SJCRH30 (cell line): Measurements from ENCODE around the gene SPTBN5. TPM values are rescaled to one million over a fixed set of nuclear protein-coding genes. Genes with fewer than 3 reads are reported as not detected.

Source experiments
- DNase-seq, 2 experiments: peaks; one replicate each; pipeline ENCODE4 v3.0.0-alpha.2; 2015 to 2020
- H3K27ac ChIP-seq: fragments of 250-450 bp; sonication (Bioruptor Pico); 2 replicates; pipeline ENCODE4 v1.5.1; 2020; ENCODE audit warnings: mild to moderate bottlenecking, moderate library complexity
- H3K27me3 ChIP-seq: fragments of 250-450 bp; sonication (Bioruptor Pico); 2 replicates; pipeline ENCODE4 v1.5.1; 2020; ENCODE audit warnings: mild to moderate bottlenecking, moderate library complexity
- H3K36me3 ChIP-seq: fragments of 250-450 bp; sonication (Bioruptor Pico); 2 replicates; pipeline ENCODE4 v1.5.1; 2020; ENCODE audit warnings: mild to moderate bottlenecking, moderate library complexity
- H3K4me1 ChIP-seq: fragments of 250-450 bp; sonication (Bioruptor Pico); 2 replicates; pipeline ENCODE4 v1.5.1; 2020; ENCODE audit warnings: mild to moderate bottlenecking, moderate library complexity
- H3K4me3 ChIP-seq: fragments of 250-450 bp; sonication (Bioruptor Pico); 2 replicates; pipeline ENCODE4 v1.5.1; 2020; ENCODE audit warnings: mild to moderate bottlenecking, moderate library complexity
- H3K9me3 ChIP-seq: fragments of 250-450 bp; sonication (Bioruptor Pico); replicated peaks from 2 replicates; pipeline ENCODE4 v1.5.1; 2020; ENCODE audit warnings: mild to moderate bottlenecking, moderate library complexity
- total RNA-seq: library from RNA; depleted of rRNA; stranded (reverse); fragments of >200 nt; shearing (Covaris generic); gene quantifications from 2 replicates; pipeline ENCODE4 v1.2.3, GENCODE V29; 2014

SPTBN5 gene
- total RNA-seq, 1 experiment from 2014 or later, result 0.55 TPM

GRCh38 chr15:41822957-41823356 lies 70.9 kb downstream of the SPTBN5 start:
- H3K27me3 ChIP-seq, result no peaks in the 10 kb centered on the region
- DNase-seq, result no peak
- H3K9me3 ChIP-seq, result no peaks in the 10 kb centered on the region
- H3K4me1 ChIP-seq, result no peaks in the 10 kb centered on the region
- H3K4me3 ChIP-seq, result no peak overlapping the region
- no peak overlapping the region for H3K27ac ChIP-seq
- H3K36me3 ChIP-seq, result peaks cover 8% of the 10 kb centered on the region

- no peak for DNase-seq
- no peaks in the 10 kb centered on the region for H3K4me1 ChIP-seq
- no peaks in the 10 kb centered on the region for H3K27me3 ChIP-seq
- no peaks in the 10 kb centered on the region for H3K9me3 ChIP-seq
- H3K27ac ChIP-seq, result no peak overlapping the region
- no peak overlapping the region for H3K4me3 ChIP-seq
- peaks cover 8% of the 10 kb centered on the region for H3K36me3 ChIP-seq
Measured at GRCh38 chr15:41822471-41822870, 71.4 kb downstream of the SPTBN5 start.

- DNase-seq, result peak; percentile 20 to 36
- Histone ChIP-seq H3K27ac (no peak overlapping the region), H3K36me3 (peaks cover 8% of the 10 kb centered on the region), H3K4me1 (no peaks in the 10 kb centered on the region), H3K9me3 (no peaks in the 10 kb centered on the region), H3K4me3 (no peak overlapping the region), H3K27me3 (no peaks in the 10 kb centered on the region)
Measured at GRCh38 chr15:41821831-41822230, 72.0 kb downstream of the SPTBN5 start.

GRCh38 chr15:41820791-41821423 lies 72.9 kb downstream of the SPTBN5 start:
- Histone ChIP-seq H3K9me3 (no peaks in the 10 kb centered on the region), H3K27me3 (no peaks in the 10 kb centered on the region), H3K4me1 (no peaks in the 10 kb centered on the region), H3K4me3 (no peak overlapping the region), H3K36me3 (peaks cover 10% of the 10 kb centered on the region), H3K27ac (no peak overlapping the region)
- DNase-seq, result no peak

GRCh38 chr15:41819455-41820050 lies 74.3 kb downstream of the SPTBN5 start:
- no peak for DNase-seq
- H3K4me1 ChIP-seq, result no peaks in the 10 kb centered on the region
- H3K27me3 ChIP-seq, result no peaks in the 10 kb centered on the region
- H3K4me3 ChIP-seq, result no peak overlapping the region
- H3K36me3 ChIP-seq, result peaks cover 12% of the 10 kb centered on the region
- H3K27ac ChIP-seq, result no peak overlapping the region
- H3K9me3 ChIP-seq, result no peaks in the 10 kb centered on the region

- no peaks in the 10 kb centered on the region for H3K27me3 ChIP-seq
- no peaks in the 10 kb centered on the region for H3K4me1 ChIP-seq
- H3K4me3 ChIP-seq, result no peak overlapping the region
- no peaks in the 10 kb centered on the region for H3K9me3 ChIP-seq
- no peak overlapping the region for H3K27ac ChIP-seq
- H3K36me3 ChIP-seq, result peaks cover 12% of the 10 kb centered on the region
- DNase-seq, result no peak
Measured at GRCh38 chr15:41817781-41818180, 76.1 kb downstream of the SPTBN5 start.

- no peak overlapping the region for H3K4me3 ChIP-seq
- no peaks in the 10 kb centered on the region for H3K4me1 ChIP-seq
- DNase-seq, result no peak
- no peaks in the 10 kb centered on the region for H3K27me3 ChIP-seq
- H3K9me3 ChIP-seq, result no peaks in the 10 kb centered on the region
- H3K36me3 ChIP-seq, result peaks cover 12% of the 10 kb centered on the region
- H3K27ac ChIP-seq, result no peak overlapping the region
Measured at GRCh38 chr15:41817327-41817726, 76.5 kb downstream of the SPTBN5 start.

- Histone ChIP-seq H3K4me3 (no peak overlapping the region), H3K27me3 (no peaks in the 10 kb centered on the region), H3K4me1 (no peaks in the 10 kb centered on the region), H3K36me3 (peaks cover 12% of the 10 kb centered on the region), H3K9me3 (no peaks in the 10 kb centered on the region), H3K27ac (no peak overlapping the region)
- no peak for DNase-seq
Measured at GRCh38 chr15:41816788-41817187, 77.1 kb downstream of the SPTBN5 start.

- peaks cover 12% of the 10 kb centered on the region for H3K36me3 ChIP-seq
Measured at GRCh38 chr15:41814534-41814933, 79.3 kb downstream of the SPTBN5 start.

GRCh38 chr15:41813426-41813825 lies 80.4 kb downstream of the SPTBN5 start:
- H3K27me3 ChIP-seq, result no peaks in the 10 kb centered on the region
- peaks cover 7% of the 10 kb centered on the region for H3K36me3 ChIP-seq
- H3K4me1 ChIP-seq, result peaks cover 5% of the 10 kb centered on the region; the same call in 1 of the 2 replicates
- no peak overlapping the region for H3K4me3 ChIP-seq
- no peak for DNase-seq
- no peak overlapping the region for H3K27ac ChIP-seq
- no peaks in the 10 kb centered on the region for H3K9me3 ChIP-seq

More at GRCh38 chr15:41814534-41814933, 79.3 kb downstream of the SPTBN5 start:
- Histone ChIP-seq H3K27me3 (no peaks in the 10 kb centered on the region), H3K9me3 (no peaks in the 10 kb centered on the region), H3K27ac (no peak overlapping the region), H3K4me3 (no peak overlapping the region), H3K4me1 (no peaks in the 10 kb centered on the region; the same call in 1 of the 2 replicates)
- no peak for DNase-seq

- no peak for DNase-seq
- 0 out of 2 replicates have a peak, but pooled peaks cover 4% of the 10 kb centered on the region for H3K36me3 ChIP-seq
- peaks cover 5% of the 10 kb centered on the region; the same call in 1 of the 2 replicates for H3K4me1 ChIP-seq
Measured at GRCh38 chr15:41812820-41813375, 81.0 kb downstream of the SPTBN5 start.

GRCh38 chr15:41811432-41812195 lies 82.2 kb downstream of the SPTBN5 start:
- peak; percentile 81 to 89 for DNase-seq
- H3K4me1 ChIP-seq, result peaks cover 5% of the 10 kb centered on the region; the same call in 1 of the 2 replicates
- H3K36me3 ChIP-seq, result 0 out of 2 replicates have a peak, but pooled peaks cover 4% of the 10 kb centered on the region
- no peaks in the 10 kb centered on the region for H3K9me3 ChIP-seq
- H3K27ac ChIP-seq, result no peak overlapping the region
- H3K27me3 ChIP-seq, result no peaks in the 10 kb centered on the region
- no peak overlapping the region for H3K4me3 ChIP-seq

More at GRCh38 chr15:41812820-41813375, 81.0 kb downstream of the SPTBN5 start:
- no peaks in the 10 kb centered on the region for H3K27me3 ChIP-seq
- no peak overlapping the region for H3K27ac ChIP-seq
- no peak overlapping the region for H3K4me3 ChIP-seq
- H3K9me3 ChIP-seq, result no peaks in the 10 kb centered on the region

- Histone ChIP-seq H3K27ac (no peak overlapping the region), H3K4me1 (peaks cover 5% of the 10 kb centered on the region; the same call in 1 of the 2 replicates), H3K27me3 (no peaks in the 10 kb centered on the region), H3K4me3 (no peak overlapping the region), H3K36me3 (0 out of 2 replicates have a peak, but pooled peaks cover 1% of the 10 kb centered on the region), H3K9me3 (no peaks in the 10 kb centered on the region)
- no peak for DNase-seq
Measured at GRCh38 chr15:41810651-41811431, 83.0 kb downstream of the SPTBN5 start.

- Histone ChIP-seq H3K27me3 (no peaks in the 10 kb centered on the region), H3K36me3 (no peaks in the 10 kb centered on the region), H3K9me3 (no peaks in the 10 kb centered on the region), H3K4me1 (peaks cover 5% of the 10 kb centered on the region; the same call in 1 of the 2 replicates), H3K27ac (no peak overlapping the region), H3K4me3 (no peak overlapping the region)
- DNase-seq, result no peak
Measured at GRCh38 chr15:41809526-41810220, 84.2 kb downstream of the SPTBN5 start.
